Measurements from ENCODE around the gene CEP43. TPM values are rescaled to one million over a fixed set of nuclear protein-coding genes. Genes with fewer than 3 reads are reported as not detected.
A peak's percentile ranks its signal among the peaks of the same experiment; 100 is the strongest.

The CEP43 gene
- total RNA-seq, 1 donor from 2014 or later = 11.8 TPM

DNA sequence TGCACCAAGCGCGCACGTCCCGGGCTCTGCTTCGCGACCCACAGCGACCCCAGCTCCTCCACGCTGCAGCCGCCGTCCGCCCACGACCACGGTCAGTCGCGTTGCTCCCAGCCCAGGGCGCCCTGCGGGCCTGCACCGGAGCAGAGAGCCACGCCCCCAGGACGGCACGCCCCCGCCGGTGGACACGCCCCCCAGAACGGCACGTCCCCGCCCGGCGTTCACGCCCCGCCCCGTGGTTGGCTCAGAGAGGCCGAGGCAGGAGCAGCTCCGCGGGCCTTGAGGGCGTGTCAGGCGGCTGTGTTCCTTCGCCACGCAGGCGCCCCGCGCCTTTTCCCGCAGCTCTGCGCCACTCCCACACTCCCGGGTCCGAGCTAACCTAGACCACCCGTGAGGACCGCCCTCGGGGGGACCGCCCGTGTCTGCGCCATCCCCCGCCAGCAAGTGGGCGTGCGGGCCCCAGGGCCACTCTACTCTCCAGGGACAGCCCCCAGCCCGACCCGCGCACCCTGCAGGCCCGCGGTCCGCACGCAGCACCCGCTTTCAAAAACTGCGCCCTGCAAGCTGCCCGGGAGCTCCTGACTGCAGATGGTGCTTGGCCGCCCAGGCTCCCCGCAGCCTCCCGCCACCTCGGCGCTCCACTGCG is 42.6 kb upstream of the CEP43 start, which contains the start of gene RNASET2:
RNASET2 (minus strand) TSS at position 107 of the 643 bp plus-strand sequence. CDS start 368 bp downstream, outside the sequence.
- H3K36me3 ChIP-seq (ENCODE audit: control insufficient read depth, insufficient read depth, low read length) = no peaks in the 10 kb centered on the region
- H3K4me3 ChIP-seq (ENCODE audit: low read depth, low read length) = peak within 1 kb of the TSS; percentile 71
- no peaks in the 10 kb centered on the region for H3K27me3 ChIP-seq (ENCODE audit: control insufficient read depth, insufficient read depth, low read length)
- peak; percentile 69 for DNase-seq (ENCODE audit: low read depth)
- FAIRE-seq = no peak
- TF ChIP-seq CTCF (IDR thresholded peaks at IDR 0.05; ENCODE audit: insufficient read depth, low read length, severe bottlenecking) = no peak

GRCh38 chr6:166957087-166957804 is 42.0 kb upstream of the CEP43 start:
- FAIRE-seq = no peak
- Histone ChIP-seq H3K27me3 (ENCODE audit: control insufficient read depth, insufficient read depth, low read length) (no peaks in the 10 kb centered on the region), H3K4me3 (ENCODE audit: low read depth, low read length) (peak overlapping the region; percentile 71), H3K36me3 (ENCODE audit: control insufficient read depth, insufficient read depth, low read length) (no peaks in the 10 kb centered on the region)
- no peak for TF ChIP-seq CTCF (IDR thresholded peaks at IDR 0.05; ENCODE audit: insufficient read depth, low read length, severe bottlenecking)
- DNase-seq (ENCODE audit: low read depth) = no peak

GRCh38 chr6:166957805-166958076 is 41.5 kb upstream of the CEP43 start:
- no peaks in the 10 kb centered on the region for H3K27me3 ChIP-seq (ENCODE audit: control insufficient read depth, insufficient read depth, low read length)
- DNase-seq (ENCODE audit: low read depth) = no peak
- no peak for FAIRE-seq
- no peaks in the 10 kb centered on the region for H3K36me3 ChIP-seq (ENCODE audit: control insufficient read depth, insufficient read depth, low read length)
- TF ChIP-seq CTCF (IDR thresholded peaks at IDR 0.05; ENCODE audit: insufficient read depth, low read length, severe bottlenecking) = no peak
- no peak overlapping the region for H3K4me3 ChIP-seq (ENCODE audit: low read depth, low read length)

- FAIRE-seq (no peak), DNase-seq (ENCODE audit: low read depth) (peak; percentile 18)
- Histone ChIP-seq H3K36me3 (ENCODE audit: control insufficient read depth, insufficient read depth, low read length) (no peaks in the 10 kb centered on the region), H3K27me3 (ENCODE audit: control insufficient read depth, insufficient read depth, low read length) (no peaks in the 10 kb centered on the region), H3K4me3 (ENCODE audit: low read depth, low read length) (no peak overlapping the region)
- TF ChIP-seq CTCF (IDR thresholded peaks at IDR 0.05; ENCODE audit: insufficient read depth, low read length, severe bottlenecking) = no peak
Measured at GRCh38 chr6:166958926-166959861, 40.0 kb upstream of the CEP43 start.

GRCh38 chr6:166959911-166960608 is 39.1 kb upstream of the CEP43 start:
- Histone ChIP-seq H3K36me3 (ENCODE audit: control insufficient read depth, insufficient read depth, low read length) (no peaks in the 10 kb centered on the region), H3K27me3 (ENCODE audit: control insufficient read depth, insufficient read depth, low read length) (no peaks in the 10 kb centered on the region), H3K4me3 (ENCODE audit: low read depth, low read length) (no peak overlapping the region)
- no peak for TF ChIP-seq CTCF (IDR thresholded peaks at IDR 0.05; ENCODE audit: insufficient read depth, low read length, severe bottlenecking)
- DNase-seq (ENCODE audit: low read depth) (no peak), FAIRE-seq (no peak)
